Measurements from ENCODE around the gene TEX9.
A peak's percentile ranks its signal among the peaks of the same experiment; 100 is the strongest.
"Not testable (repeated sequence)": the region's sequence is repeated elsewhere in the genome, so short reads cannot be mapped to it uniquely, and the experiment has no call there.

TEX9 gene

DNA sequence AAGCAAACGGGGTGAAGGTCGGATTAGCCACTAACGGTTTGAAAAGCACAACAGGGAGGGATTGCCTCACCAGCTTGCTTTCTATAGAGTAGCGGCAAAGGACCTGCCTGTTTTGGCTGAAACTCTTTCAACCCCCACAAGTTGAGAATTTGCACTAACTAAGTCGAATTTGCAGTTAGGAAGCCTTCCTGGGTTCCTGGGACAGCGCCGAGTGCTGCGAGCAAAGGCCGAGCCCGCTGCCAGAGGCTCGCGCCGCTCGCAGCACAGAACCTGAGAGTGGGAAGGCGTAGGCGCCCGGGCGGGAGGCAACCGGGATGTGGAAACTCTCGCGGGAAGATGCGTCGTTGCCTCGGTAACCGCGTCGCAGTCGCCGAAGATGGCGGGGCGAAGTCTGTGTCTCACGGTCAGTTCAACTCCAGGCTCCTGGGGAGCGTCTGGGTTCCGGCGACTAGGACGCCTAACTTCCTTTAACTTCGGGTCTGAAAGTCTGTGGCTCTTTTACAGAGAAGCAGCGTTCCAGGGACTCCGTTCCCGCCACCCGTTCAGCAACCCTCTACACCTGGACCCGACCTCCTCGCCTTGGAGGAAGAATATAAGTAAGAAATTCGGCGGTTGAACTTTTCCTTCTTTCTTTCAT, at the start of gene TEX9:
TEX9 (plus strand) TSS at position 352 of the 637 bp plus-strand sequence; CDS start at position 377, 25 bp downstream.
- Histone ChIP-seq H3K4me1 (ENCODE audit: control insufficient read depth, insufficient read depth, low read length) (no peaks in the 10 kb centered on the region), H3K4me3 (ENCODE audit: low read length) (peak within 1 kb of the TSS; percentile 93), H3K27me3 (ENCODE audit: control insufficient read depth, insufficient read depth, low read length) (no peaks in the 10 kb centered on the region), H3K36me3 (ENCODE audit: control insufficient read depth, insufficient read depth, low read length) (no peaks in the 10 kb centered on the region), H3K27ac (ENCODE audit: low read length) (no peak within 1 kb of the TSS), H3K9me3 (ENCODE audit: control insufficient read depth, insufficient read depth, low read length) (no peaks in the 10 kb centered on the region)
- peak; percentile 75 for DNase-seq (ENCODE audit: low read depth, low spot score)
- WGBS (ENCODE audit: insufficient coverage, insufficient read length) = no CpG with 5 or more reads among the region's 45 CpGs

DNA sequence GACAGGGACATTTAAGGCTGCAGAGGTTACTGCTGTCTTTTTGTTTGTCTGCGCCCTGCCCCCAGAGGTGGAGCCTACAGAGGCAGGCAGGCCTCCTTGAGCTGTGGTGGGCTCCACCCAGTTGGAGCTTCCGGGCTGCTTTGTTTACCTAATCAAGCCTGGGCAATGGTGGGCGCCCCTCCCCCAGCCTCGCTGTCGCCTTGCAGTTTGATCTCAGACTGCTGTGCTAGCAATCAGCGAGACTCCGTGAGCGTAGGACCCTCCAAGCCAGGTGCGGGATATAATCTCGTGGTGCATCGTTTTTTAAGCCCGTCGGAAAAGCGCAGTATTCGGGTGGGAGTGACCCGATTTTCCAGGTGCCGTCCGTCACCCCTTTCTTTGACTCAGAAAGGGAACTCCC, 48.7 kb upstream of the TEX9 start:
- not testable (repeated sequence) for H3K27ac ChIP-seq (ENCODE audit: low read length); DNase-seq (ENCODE audit: low read depth, low spot score); H3K36me3 ChIP-seq (ENCODE audit: control insufficient read depth, insufficient read depth, low read length); H3K27me3 ChIP-seq (ENCODE audit: control insufficient read depth, insufficient read depth, low read length); H3K9me3 ChIP-seq (ENCODE audit: control insufficient read depth, insufficient read depth, low read length); H3K4me3 ChIP-seq (ENCODE audit: low read length); H3K4me1 ChIP-seq (ENCODE audit: control insufficient read depth, insufficient read depth, low read length)
- WGBS (ENCODE audit: insufficient coverage, insufficient read length) = no CpG with 5 or more reads among the region's 18 CpGs

GRCh38 chr15:56320316-56320715, 44.9 kb upstream of the TEX9 start:
- no peak for DNase-seq (ENCODE audit: low read depth, low spot score)
- H3K27me3 ChIP-seq (ENCODE audit: control insufficient read depth, insufficient read depth, low read length) = no peaks in the 10 kb centered on the region
- H3K9me3 ChIP-seq (ENCODE audit: control insufficient read depth, insufficient read depth, low read length) = no peaks in the 10 kb centered on the region
- no peaks in the 10 kb centered on the region for H3K4me1 ChIP-seq (ENCODE audit: control insufficient read depth, insufficient read depth, low read length)
- H3K4me3 ChIP-seq (ENCODE audit: low read length) = no peak overlapping the region
- no peaks in the 10 kb centered on the region for H3K36me3 ChIP-seq (ENCODE audit: control insufficient read depth, insufficient read depth, low read length)
- H3K27ac ChIP-seq (ENCODE audit: low read length) = no peak overlapping the region

DNA sequence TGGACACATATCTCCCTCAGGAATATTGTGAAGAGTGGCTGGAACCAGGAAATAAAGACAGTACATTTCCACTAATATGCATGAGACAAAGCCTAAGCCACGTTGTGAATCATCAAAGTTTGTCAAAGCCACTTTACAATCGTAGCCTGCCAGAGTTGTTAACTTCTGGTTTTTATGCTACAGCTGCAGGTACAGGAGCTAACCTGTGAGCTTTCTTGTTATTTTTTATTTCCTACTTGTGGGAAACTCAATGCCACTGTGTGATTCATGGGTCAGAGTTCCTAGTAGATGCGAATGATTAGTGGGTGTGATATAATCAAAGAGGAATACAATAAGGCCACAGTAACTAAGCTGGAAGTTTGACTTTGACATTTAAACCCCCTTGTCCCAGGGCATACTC, 44.4 kb upstream of the TEX9 start:
- no peaks in the 10 kb centered on the region for H3K36me3 ChIP-seq (ENCODE audit: control insufficient read depth, insufficient read depth, low read length)
- H3K4me1 ChIP-seq (ENCODE audit: control insufficient read depth, insufficient read depth, low read length) = no peaks in the 10 kb centered on the region
- no peaks in the 10 kb centered on the region for H3K9me3 ChIP-seq (ENCODE audit: control insufficient read depth, insufficient read depth, low read length)
- H3K27me3 ChIP-seq (ENCODE audit: control insufficient read depth, insufficient read depth, low read length) = no peaks in the 10 kb centered on the region
- DNase-seq (ENCODE audit: low read depth, low spot score) = no peak
- no peak overlapping the region for H3K27ac ChIP-seq (ENCODE audit: low read length)
- no CpG with 5 or more reads among the region's 3 CpGs for WGBS (ENCODE audit: insufficient coverage, insufficient read length)
- H3K4me3 ChIP-seq (ENCODE audit: low read length) = no peak overlapping the region

DNA sequence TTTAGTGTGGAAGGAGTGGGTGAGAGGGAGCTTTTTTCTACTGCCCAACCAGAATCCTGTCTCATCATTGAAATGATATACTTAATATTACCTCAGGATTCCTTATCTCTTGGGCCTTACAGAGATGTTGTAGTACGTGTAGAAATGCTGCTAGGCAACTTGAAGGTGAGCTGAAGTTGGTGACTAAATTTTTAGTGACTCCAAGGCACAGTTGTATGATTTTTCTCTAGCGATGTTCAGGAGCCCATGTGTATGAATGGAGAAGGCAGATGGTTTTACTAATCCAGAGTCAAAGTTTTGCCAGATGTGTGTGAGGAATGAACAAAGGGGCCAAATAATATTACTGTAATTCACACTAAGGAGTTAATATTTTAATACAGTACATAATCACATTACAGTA, 42.8 kb upstream of the TEX9 start:
- no peaks in the 10 kb centered on the region for H3K27me3 ChIP-seq (ENCODE audit: control insufficient read depth, insufficient read depth, low read length)
- no peaks in the 10 kb centered on the region for H3K9me3 ChIP-seq (ENCODE audit: control insufficient read depth, insufficient read depth, low read length)
- WGBS (ENCODE audit: insufficient coverage, insufficient read length) = no CpG with 5 or more reads among the region's 2 CpGs
- DNase-seq (ENCODE audit: low read depth, low spot score) = no peak
- H3K36me3 ChIP-seq (ENCODE audit: control insufficient read depth, insufficient read depth, low read length) = no peaks in the 10 kb centered on the region
- no peak overlapping the region for H3K4me3 ChIP-seq (ENCODE audit: low read length)
- H3K4me1 ChIP-seq (ENCODE audit: control insufficient read depth, insufficient read depth, low read length) = no peaks in the 10 kb centered on the region
- H3K27ac ChIP-seq (ENCODE audit: low read length) = no peak overlapping the region

- Histone ChIP-seq H3K27ac (ENCODE audit: low read length) (no peak overlapping the region), H3K4me3 (ENCODE audit: low read length) (no peak overlapping the region), H3K36me3 (ENCODE audit: control insufficient read depth, insufficient read depth, low read length) (no peaks in the 10 kb centered on the region), H3K9me3 (ENCODE audit: control insufficient read depth, insufficient read depth, low read length) (no peaks in the 10 kb centered on the region), H3K4me1 (ENCODE audit: control insufficient read depth, insufficient read depth, low read length) (no peaks in the 10 kb centered on the region), H3K27me3 (ENCODE audit: control insufficient read depth, insufficient read depth, low read length) (no peaks in the 10 kb centered on the region)
- WGBS (ENCODE audit: insufficient coverage, insufficient read length) = no CpG with 5 or more reads among the region's 1 CpG
- DNase-seq (ENCODE audit: low read depth, low spot score) = no peak
Measured at GRCh38 chr15:56323435-56323834, 41.8 kb upstream of the TEX9 start.

- no peak for DNase-seq (ENCODE audit: low read depth, low spot score)
- Histone ChIP-seq H3K4me3 (ENCODE audit: low read length) (no peak overlapping the region), H3K36me3 (ENCODE audit: control insufficient read depth, insufficient read depth, low read length) (no peaks in the 10 kb centered on the region), H3K27me3 (ENCODE audit: control insufficient read depth, insufficient read depth, low read length) (no peaks in the 10 kb centered on the region), H3K9me3 (ENCODE audit: control insufficient read depth, insufficient read depth, low read length) (no peaks in the 10 kb centered on the region), H3K27ac (ENCODE audit: low read length) (no peak overlapping the region), H3K4me1 (ENCODE audit: control insufficient read depth, insufficient read depth, low read length) (no peaks in the 10 kb centered on the region)
- no CpG with 5 or more reads among the region's 3 CpGs for WGBS (ENCODE audit: insufficient coverage, insufficient read length)
Measured at GRCh38 chr15:56325186-56325585, 40.0 kb upstream of the TEX9 start.

DNA sequence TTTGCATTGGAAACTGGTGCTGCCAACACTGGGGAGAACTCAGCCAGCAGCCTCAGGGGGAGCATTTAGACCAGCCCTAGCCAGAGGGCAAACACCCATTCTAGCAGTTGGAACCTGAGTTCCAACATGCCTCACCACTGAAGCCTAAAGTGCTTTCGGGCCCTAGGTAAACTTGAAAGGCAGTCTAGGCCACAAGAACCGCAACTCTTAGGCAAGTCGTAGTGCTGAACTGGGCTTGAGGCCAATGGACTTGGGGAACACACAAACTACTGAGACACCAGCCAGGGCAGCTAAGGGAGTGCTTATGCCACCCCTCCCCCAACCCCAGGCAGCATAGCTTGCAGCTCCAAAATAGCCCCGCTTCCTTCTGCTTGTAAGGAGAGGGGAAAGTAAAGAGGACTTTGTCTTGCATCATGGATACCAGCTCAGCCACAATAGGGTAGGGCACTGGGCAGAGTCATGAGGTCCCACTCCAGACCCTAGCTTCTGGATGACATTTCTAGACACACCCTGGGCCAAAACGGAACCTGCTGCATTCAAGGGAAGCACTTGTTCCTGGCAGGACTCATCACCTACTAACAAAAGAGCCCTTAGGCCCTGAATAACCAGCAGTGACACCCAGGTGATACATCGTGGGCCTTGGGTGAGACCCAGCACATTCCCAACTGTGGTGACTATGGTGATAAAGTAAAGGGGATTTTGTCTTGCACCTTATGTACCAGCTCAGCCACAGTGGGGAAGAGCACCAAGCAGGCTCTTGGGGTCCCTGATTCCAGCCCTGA, 37.3 kb upstream of the TEX9 start:
- no CpG with 5 or more reads among the region's 6 CpGs for WGBS (ENCODE audit: insufficient coverage, insufficient read length)

DNA sequence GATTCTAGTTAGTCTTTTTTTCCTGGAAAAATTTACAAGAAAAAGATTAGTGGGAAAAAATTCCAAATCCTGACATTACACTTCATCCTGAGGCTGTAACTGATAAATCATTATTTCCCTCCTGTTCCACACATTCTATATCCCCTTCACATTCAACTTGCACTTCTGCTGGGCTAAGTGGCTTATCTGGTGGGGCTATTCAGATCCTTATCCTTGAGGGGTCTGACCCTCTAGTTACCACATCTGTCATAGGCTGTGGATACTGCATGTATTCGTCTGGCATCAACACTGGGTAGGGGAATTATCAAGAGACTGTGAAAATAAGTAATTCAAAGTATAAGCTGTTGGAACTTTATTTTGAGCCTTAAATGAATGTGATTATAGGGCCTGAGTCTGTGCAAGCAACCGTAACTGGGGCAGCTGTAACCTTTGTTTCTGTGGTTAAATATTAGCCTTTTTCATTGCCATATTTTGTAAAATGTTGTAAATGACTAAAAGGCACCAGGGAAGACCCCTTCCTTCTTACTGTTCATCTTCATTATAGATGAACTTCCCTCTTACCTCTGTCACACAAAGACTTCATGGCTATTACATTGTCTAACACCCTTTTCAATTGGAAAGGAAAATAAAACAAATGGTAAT, 28.0 kb upstream of the TEX9 start:
- Histone ChIP-seq H3K36me3 (ENCODE audit: control insufficient read depth, insufficient read depth, low read length) (no peaks in the 10 kb centered on the region), H3K27ac (ENCODE audit: low read length) (no peak overlapping the region), H3K4me1 (ENCODE audit: control insufficient read depth, insufficient read depth, low read length) (no peaks in the 10 kb centered on the region), H3K4me3 (ENCODE audit: low read length) (no peak overlapping the region), H3K27me3 (ENCODE audit: control insufficient read depth, insufficient read depth, low read length) (no peaks in the 10 kb centered on the region), H3K9me3 (ENCODE audit: control insufficient read depth, insufficient read depth, low read length) (no peaks in the 10 kb centered on the region)
- DNase-seq (ENCODE audit: low read depth, low spot score) = no peak
- no CpG with 5 or more reads among the region's 2 CpGs for WGBS (ENCODE audit: insufficient coverage, insufficient read length)

More for the DNA sequence above, 37.3 kb upstream of the TEX9 start:
- Histone ChIP-seq H3K36me3 (ENCODE audit: control insufficient read depth, insufficient read depth, low read length) (no peaks in the 10 kb centered on the region), H3K4me1 (ENCODE audit: control insufficient read depth, insufficient read depth, low read length) (no peaks in the 10 kb centered on the region), H3K27me3 (ENCODE audit: control insufficient read depth, insufficient read depth, low read length) (no peaks in the 10 kb centered on the region), H3K9me3 (ENCODE audit: control insufficient read depth, insufficient read depth, low read length) (no peaks in the 10 kb centered on the region), H3K27ac (ENCODE audit: low read length) (no peak overlapping the region), H3K4me3 (ENCODE audit: low read length) (no peak overlapping the region)
- DNase-seq (ENCODE audit: low read depth, low spot score) = no peak

GRCh38 chr15:56339594-56339993, 25.6 kb upstream of the TEX9 start:
- H3K9me3 ChIP-seq (ENCODE audit: control insufficient read depth, insufficient read depth, low read length) = no peaks in the 10 kb centered on the region
- no peaks in the 10 kb centered on the region for H3K4me1 ChIP-seq (ENCODE audit: control insufficient read depth, insufficient read depth, low read length)
- H3K27ac ChIP-seq (ENCODE audit: low read length) = no peak overlapping the region
- no peak overlapping the region for H3K4me3 ChIP-seq (ENCODE audit: low read length)
- DNase-seq (ENCODE audit: low read depth, low spot score) = no peak
- WGBS (ENCODE audit: insufficient coverage, insufficient read length) = no CpG with 5 or more reads among the region's 4 CpGs
- no peaks in the 10 kb centered on the region for H3K36me3 ChIP-seq (ENCODE audit: control insufficient read depth, insufficient read depth, low read length)
- no peaks in the 10 kb centered on the region for H3K27me3 ChIP-seq (ENCODE audit: control insufficient read depth, insufficient read depth, low read length)

Data from iPS DF 6.9 (cell line).